Measurements from ENCODE around the gene USP33.
"Not testable (repeated sequence)": the region's sequence is repeated elsewhere in the genome, so short reads cannot be mapped to it uniquely, and the experiment has no call there.

The USP33 gene

DNA sequence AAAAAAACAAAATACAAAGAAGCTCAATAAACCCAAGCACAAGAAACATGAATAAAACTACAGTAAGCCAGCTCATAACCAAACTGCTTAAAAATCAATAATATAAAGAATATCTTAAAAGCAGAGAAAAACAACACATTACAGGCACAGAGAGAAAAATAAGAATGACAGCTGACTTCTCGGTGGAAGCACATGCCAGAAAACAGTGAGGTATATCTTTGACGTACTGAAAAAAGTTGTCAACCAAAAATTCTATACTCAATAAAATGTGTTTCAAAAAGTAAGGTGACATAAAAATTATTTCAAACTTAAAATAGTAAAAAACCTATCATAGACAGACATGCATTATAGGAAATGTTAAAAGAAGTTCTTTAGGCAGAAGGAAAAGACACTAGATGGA is 110.5 kb downstream of the USP33 start:
- in situ Hi-C loops (cut with HindIII; ENCODE audit: low pct_ligation_motif_present, low sequenced_read_pairs), result no loop called here
- H3K4me3 ChIP-seq (ENCODE audit: low read depth, low read length), result no peak overlapping the region
- DNase-seq, result no peak
- H3K36me3 ChIP-seq (replicated peaks), result no peaks in the 10 kb centered on the region
- TF ChIP-seq, protein P1, sequence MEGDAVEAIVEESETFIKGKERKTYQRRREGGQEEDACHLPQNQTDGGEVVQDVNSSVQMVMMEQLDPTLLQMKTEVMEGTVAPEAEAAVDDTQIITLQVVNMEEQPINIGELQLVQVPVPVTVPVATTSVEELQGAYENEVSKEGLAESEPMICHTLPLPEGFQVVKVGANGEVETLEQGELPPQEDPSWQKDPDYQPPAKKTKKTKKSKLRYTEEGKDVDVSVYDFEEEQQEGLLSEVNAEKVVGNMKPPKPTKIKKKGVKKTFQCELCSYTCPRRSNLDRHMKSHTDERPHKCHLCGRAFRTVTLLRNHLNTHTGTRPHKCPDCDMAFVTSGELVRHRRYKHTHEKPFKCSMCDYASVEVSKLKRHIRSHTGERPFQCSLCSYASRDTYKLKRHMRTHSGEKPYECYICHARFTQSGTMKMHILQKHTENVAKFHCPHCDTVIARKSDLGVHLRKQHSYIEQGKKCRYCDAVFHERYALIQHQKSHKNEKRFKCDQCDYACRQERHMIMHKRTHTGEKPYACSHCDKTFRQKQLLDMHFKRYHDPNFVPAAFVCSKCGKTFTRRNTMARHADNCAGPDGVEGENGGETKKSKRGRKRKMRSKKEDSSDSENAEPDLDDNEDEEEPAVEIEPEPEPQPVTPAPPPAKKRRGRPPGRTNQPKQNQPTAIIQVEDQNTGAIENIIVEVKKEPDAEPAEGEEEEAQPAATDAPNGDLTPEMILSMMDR (IDR thresholded peaks at IDR 0.05; ENCODE audit: low read depth, low read length, missing control alignments), result no peak
- H3K27me3 ChIP-seq (replicated peaks), result no peaks in the 10 kb centered on the region
- H3K27ac ChIP-seq, result no peak overlapping the region

DNA sequence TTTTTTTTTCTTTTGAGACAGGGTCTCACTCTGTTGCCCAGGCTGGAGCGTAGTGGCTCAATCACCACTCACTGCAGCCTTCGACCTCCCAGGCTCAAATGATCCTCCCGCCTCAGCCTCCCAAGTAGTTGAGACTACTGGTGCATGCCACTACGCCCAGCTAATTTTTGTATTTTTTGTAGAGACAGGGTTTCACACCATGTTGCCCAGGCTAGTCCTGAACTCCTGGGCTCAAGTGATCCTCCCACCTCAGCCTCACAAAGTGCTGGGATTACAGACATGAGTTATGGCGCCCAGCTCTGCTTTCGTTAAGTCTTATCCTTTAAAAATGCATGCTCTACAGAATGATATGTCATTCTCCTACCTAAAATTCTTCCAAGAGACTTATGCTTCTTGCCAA is 113.4 kb downstream of the USP33 start:
- DNase-seq; H3K4me3 ChIP-seq (ENCODE audit: low read depth, low read length); H3K27ac ChIP-seq; H3K27me3 ChIP-seq (replicated peaks); in situ Hi-C loops (cut with HindIII; ENCODE audit: low pct_ligation_motif_present, low sequenced_read_pairs); H3K36me3 ChIP-seq (replicated peaks): not testable (repeated sequence)
